SK-N-SH (cell line): ENCODE measurements around the gene PODXL. TPM values are rescaled to one million over a fixed set of nuclear protein-coding genes. Genes with fewer than 3 reads are reported as not detected.
A peak's percentile ranks its signal among the peaks of the same experiment; 100 is the strongest.

ENCODE experiments used
- CTCF ChIA-PET: fragments of 300-600, 350-600 bp; formaldehyde crosslinking; extraction: SDS; loops from one replicate; lab custom pipeline; 2021; lab: Yijun Ruan, JAX
- POLR2A ChIA-PET: fragments of 350-600 bp; sonication (Branson Sonifier 250); formaldehyde crosslinking; extraction: SDS; loops from one replicate; lab custom pipeline; 2020; ENCODE audit warnings: antibody characterized with exemption, inconsistent platforms; lab: Yijun Ruan, JAX
- DNase-seq: peaks from one replicate; pipeline ENCODE4 v3.0.0; 2012
- H2AFZ ChIP-seq: fragments of 200-600 bp; sonication (generic); 2 replicates; pipeline ENCODE4 v1.8.1; 2016; ENCODE audit warnings: antibody characterized with exemption, mild to moderate bottlenecking, low read depth
- H3F3A ChIP-seq: fragments of 200-600 bp; sonication (generic); replicated peaks from 2 replicates; pipeline ENCODE3; 2016; ENCODE audit warnings: antibody characterized with exemption, mild to moderate bottlenecking; ENCODE audit not compliant: insufficient read depth
- H3K27ac ChIP-seq, 2 experiments: fragments of 200-500 bp in 1 of 2; fragments of 200-600 bp in 1 of 2; sonication (Bioruptor generic) in 1 of 2; sonication (generic), shearing (Covaris generic) in 1 of 2; 2 replicates each; pipeline versions ENCODE4 v1.5.1 to v1.6.1; 2014 to 2016; ENCODE audit warnings: low read depth in 2 of 2, inconsistent platforms in 1 of 2, low read length in 1 of 2, mild to moderate bottlenecking in 1 of 2, mixed read lengths in 1 of 2
- H3K27me3 ChIP-seq: fragments of 200-600 bp; sonication (generic), shearing (Covaris generic); 2 replicates; pipeline ENCODE4 v1.6.1; 2016; ENCODE audit warnings: mixed run types; ENCODE audit not compliant: insufficient read depth
- H3K36me3 ChIP-seq, 2 experiments: fragments of 200-500 bp in 1 of 2; fragments of 200-600 bp in 1 of 2; sonication (Bioruptor generic) in 1 of 2; sonication (generic) in 1 of 2; replicated peaks in 1 of 2; 2 replicates each; pipeline versions ENCODE3 to v1.5.1; 2014 to 2016; ENCODE audit warnings: low read length in 1 of 2, mild to moderate bottlenecking in 1 of 2; ENCODE audit not compliant: insufficient read depth in 2 of 2, control insufficient read depth in 1 of 2
- H3K4me1 ChIP-seq, 2 experiments: fragments of 200-500 bp in 1 of 2; fragments of 200-600 bp in 1 of 2; sonication (Bioruptor generic) in 1 of 2; sonication (generic), shearing (Covaris generic) in 1 of 2; 2 replicates each; pipeline versions ENCODE4 v1.5.1 to v1.6.1; 2014 to 2016; ENCODE audit warnings: low read depth in 1 of 2, low read length in 1 of 2, mixed run types in 1 of 2; ENCODE audit not compliant: insufficient read depth in 2 of 2, control insufficient read depth in 1 of 2
- H3K4me2 ChIP-seq: fragments of 200-600 bp; sonication (generic), shearing (Covaris generic); 2 replicates; pipeline ENCODE4 v1.6.1; 2017; ENCODE audit warnings: mixed run types
- H3K4me3 ChIP-seq, 2 experiments: fragments of 200-500 bp in 1 of 2; fragments of 200-600 bp in 1 of 2; sonication (Bioruptor generic) in 1 of 2; sonication (generic), shearing (Covaris generic) in 1 of 2; 2 replicates each; pipeline versions ENCODE4 v1.5.1 to v1.8.1; 2014 to 2016; ENCODE audit warnings: low read depth in 2 of 2, inconsistent platforms in 1 of 2, low read length in 1 of 2, mild to moderate bottlenecking in 1 of 2, mixed read lengths in 1 of 2, moderate library complexity in 1 of 2
- H3K79me2 ChIP-seq: fragments of 200-600 bp; sonication (generic); 2 replicates; pipeline ENCODE4 v1.8.1; 2017; ENCODE audit warnings: mild to moderate bottlenecking; ENCODE audit not compliant: insufficient read depth
- H3K9ac ChIP-seq: fragments of 200-600 bp; sonication (generic); 2 replicates; pipeline ENCODE4 v1.6.1; 2017; ENCODE audit warnings: mixed run types
- H3K9me2 ChIP-seq: fragments of 200-600 bp; sonication (generic); 2 replicates; pipeline ENCODE4 v1.6.1; 2017; ENCODE audit warnings: mixed run types
- H3K9me3 ChIP-seq: fragments of 200-600 bp; sonication (generic); 2 replicates; pipeline ENCODE4 v1.6.1; 2017; ENCODE audit warnings: mixed run types, mild to moderate bottlenecking, moderate library complexity
- H4K20me1 ChIP-seq: fragments of 200-600 bp; sonication (generic); 2 replicates; pipeline ENCODE4 v1.6.1; 2017; ENCODE audit warnings: mild to moderate bottlenecking, mixed run types; ENCODE audit not compliant: insufficient read depth
- CHD2 ChIP-seq: fragments of 150-350 bp; IDR thresholded peaks from 2 replicates; pipeline ENCODE4 v1.6.1; 2018; ENCODE audit warnings: low read length; ENCODE audit not compliant: partially characterized antibody
- ELF1 ChIP-seq: IDR thresholded peaks from 2 replicates; pipeline ENCODE4 v1.4.0; 2012
- EZH2phosphoT487 ChIP-seq: fragments of 200-600 bp; sonication (generic); IDR thresholded peaks from 2 replicates; pipeline ENCODE4 v1.6.1; 2017; ENCODE audit warnings: low read depth, mixed run types, mild to moderate bottlenecking, antibody characterized with exemption, moderate library complexity, borderline replicate concordance
- FOXM1 ChIP-seq: IDR thresholded peaks from 2 replicates; pipeline ENCODE4 v1.4.0; 2012; ENCODE audit warnings: low read depth, mild to moderate bottlenecking
- JUND ChIP-seq: IDR thresholded peaks from 2 replicates; pipeline ENCODE4 v1.4.0; 2012
- MEF2A ChIP-seq: IDR thresholded peaks from 2 replicates; pipeline ENCODE4 v1.4.0; 2012; ENCODE audit warnings: low read depth, borderline replicate concordance
- MXI1 ChIP-seq: IDR thresholded peaks from 2 replicates; pipeline ENCODE4 v1.6.1; 2012; ENCODE audit warnings: mild to moderate bottlenecking, low read depth, low read length, improper control_type of control experiment
- NFIC ChIP-seq: IDR thresholded peaks from 2 replicates; pipeline ENCODE4 v1.4.0; 2012; ENCODE audit warnings: borderline replicate concordance
- NRF1 ChIP-seq: IDR thresholded peaks from 2 replicates; pipeline ENCODE4 v1.6.1; 2012; ENCODE audit warnings: low read depth, mild to moderate bottlenecking, low read length
- POLR2AphosphoS5 ChIP-seq: IDR thresholded peaks from 2 replicates; pipeline ENCODE4 v1.6.1; 2012; ENCODE audit warnings: low read depth, low read length
- RCOR1 ChIP-seq: fragments of 150-350 bp; IDR thresholded peaks from 2 replicates; pipeline ENCODE4 v1.6.1; 2017; ENCODE audit warnings: antibody characterized with exemption, low read length
- RXRA ChIP-seq: IDR thresholded peaks from 2 replicates; pipeline ENCODE4 v1.4.0; 2012; ENCODE audit warnings: low read depth, mild to moderate bottlenecking, borderline replicate concordance
- SMC3 ChIP-seq: IDR thresholded peaks from 2 replicates; pipeline ENCODE4 v1.6.1; 2012; ENCODE audit warnings: low read depth, low read length, improper control_type of control experiment
- TCF12 ChIP-seq: IDR thresholded peaks from 2 replicates; pipeline ENCODE4 v1.4.0; 2012
- TEAD4 ChIP-seq: IDR thresholded peaks from 2 replicates; pipeline ENCODE4 v1.4.0; 2012; ENCODE audit warnings: mild to moderate bottlenecking, borderline replicate concordance; ENCODE audit not compliant: insufficient read depth
- WGBS: methylation state at CpG from one replicate; pipeline ENCODE4 v1.1.6; 2017; ENCODE audit warnings: low lambda C conversion rate; 5-methylcytosine and 5-hydroxymethylcytosine counted together
- polyA plus RNA-seq, 3 experiments: library from polyadenylated mRNA; depleted of rRNA; stranded (reverse); fragments of >200 nt; gene quantifications; 2 replicates each; pipeline ENCODE4 v1.2.3, GENCODE V29; 2012
- TF ChIP-seq, protein P1 (sequence below): IDR thresholded peaks from 2 replicates; pipeline ENCODE4 v1.6.1; 2012; ENCODE audit warnings: mild to moderate bottlenecking, low read depth, low read length, moderate library complexity

Gene PODXL
- polyA plus RNA-seq, 1 of the 3 experiments (the other 2 are of a cell fraction): 76.1 TPM

GRCh38 chr7:131480384-131481315 is 75.8 kb downstream of the PODXL start:
- CTCF ChIA-PET: interaction anchor here (1.4 kb wide), 1 partner anchor 584 kb away, joined by 3 read pairs; no protein-coding TSS in a partner anchor
- Histone ChIP-seq H3K36me3 (peaks cover 47 to 54% of the 10 kb centered on the region in 2 experiments), H3K27ac (peak overlapping the region; percentile 57 to 81), H3K4me2 (peak overlapping the region; percentile 48), H4K20me1 (no peaks in the 10 kb centered on the region), H3K4me3 (no peak overlapping the region), H2AFZ (no peak overlapping the region), H3K4me1 (peaks cover 3 to 17% of the 10 kb centered on the region in 2 experiments; a peak in 3 of 4 replicates), H3K9ac (no peak overlapping the region), H3K79me2 (no peaks in the 10 kb centered on the region), H3K27me3 (no peaks in the 10 kb centered on the region), H3F3A (peaks cover 59% of the 10 kb centered on the region), H3K9me3 (no peaks in the 10 kb centered on the region), H3K9me2 (no peaks in the 10 kb centered on the region)
- 80% methylated on average over 4 of the region's 4 CpGs for WGBS
- TF ChIP-seq JUND (0 out of 2 replicates have a peak, but pooled peaks have one; percentile 8), ELF1 (no peak), RCOR1 (no peak), SMC3 (no peak), NFIC (peak; percentile 32; the same call in 1 of the 2 replicates), TEAD4 (0 out of 2 replicates have a peak, but pooled peaks have one; percentile 15), TCF12 (peak; percentile 31), FOXM1 (no peak), EZH2phosphoT487 (no peak), MEF2A (0 out of 2 replicates have a peak, but pooled peaks have one; percentile 46), MXI1 (no peak), CHD2 (no peak), RXRA (peak; percentile 11; the same call in 1 of the 2 replicates), POLR2AphosphoS5 (no peak), NRF1 (no peak)
- POLR2A ChIA-PET: no interaction called here
- no peak for DNase-seq

GRCh38 chr7:131476740-131477139 is 79.7 kb downstream of the PODXL start:
- ChIA-PET POLR2A (no interaction called here), CTCF (interaction anchor here (1.2 to 1.7 kb wide), 2 partner anchors 16 to 215 kb away, joined by 4 read pairs; no protein-coding TSS in a partner anchor)
- H4K20me1 ChIP-seq: no peaks in the 10 kb centered on the region
- WGBS: 96% methylated on average over 2 of the region's 2 CpGs
- H3K27me3 ChIP-seq: no peaks in the 10 kb centered on the region
- H3K9ac ChIP-seq: no peak overlapping the region
- peaks cover 47% of the 10 kb centered on the region for H3F3A ChIP-seq
- H3K9me3 ChIP-seq: no peaks in the 10 kb centered on the region
- no peak overlapping the region for H3K4me2 ChIP-seq
- no peak overlapping the region for H3K27ac ChIP-seq
- no peak overlapping the region for H3K4me3 ChIP-seq
- H3K79me2 ChIP-seq: no peaks in the 10 kb centered on the region
- no peak for DNase-seq
- peaks cover 3 to 17% of the 10 kb centered on the region in 2 experiments; a peak in 3 of 4 replicates for H3K4me1 ChIP-seq
- H2AFZ ChIP-seq: no peak overlapping the region
- TF ChIP-seq TEAD4: no peak
- TF ChIP-seq RXRA: no peak
- TF ChIP-seq, protein P1, sequence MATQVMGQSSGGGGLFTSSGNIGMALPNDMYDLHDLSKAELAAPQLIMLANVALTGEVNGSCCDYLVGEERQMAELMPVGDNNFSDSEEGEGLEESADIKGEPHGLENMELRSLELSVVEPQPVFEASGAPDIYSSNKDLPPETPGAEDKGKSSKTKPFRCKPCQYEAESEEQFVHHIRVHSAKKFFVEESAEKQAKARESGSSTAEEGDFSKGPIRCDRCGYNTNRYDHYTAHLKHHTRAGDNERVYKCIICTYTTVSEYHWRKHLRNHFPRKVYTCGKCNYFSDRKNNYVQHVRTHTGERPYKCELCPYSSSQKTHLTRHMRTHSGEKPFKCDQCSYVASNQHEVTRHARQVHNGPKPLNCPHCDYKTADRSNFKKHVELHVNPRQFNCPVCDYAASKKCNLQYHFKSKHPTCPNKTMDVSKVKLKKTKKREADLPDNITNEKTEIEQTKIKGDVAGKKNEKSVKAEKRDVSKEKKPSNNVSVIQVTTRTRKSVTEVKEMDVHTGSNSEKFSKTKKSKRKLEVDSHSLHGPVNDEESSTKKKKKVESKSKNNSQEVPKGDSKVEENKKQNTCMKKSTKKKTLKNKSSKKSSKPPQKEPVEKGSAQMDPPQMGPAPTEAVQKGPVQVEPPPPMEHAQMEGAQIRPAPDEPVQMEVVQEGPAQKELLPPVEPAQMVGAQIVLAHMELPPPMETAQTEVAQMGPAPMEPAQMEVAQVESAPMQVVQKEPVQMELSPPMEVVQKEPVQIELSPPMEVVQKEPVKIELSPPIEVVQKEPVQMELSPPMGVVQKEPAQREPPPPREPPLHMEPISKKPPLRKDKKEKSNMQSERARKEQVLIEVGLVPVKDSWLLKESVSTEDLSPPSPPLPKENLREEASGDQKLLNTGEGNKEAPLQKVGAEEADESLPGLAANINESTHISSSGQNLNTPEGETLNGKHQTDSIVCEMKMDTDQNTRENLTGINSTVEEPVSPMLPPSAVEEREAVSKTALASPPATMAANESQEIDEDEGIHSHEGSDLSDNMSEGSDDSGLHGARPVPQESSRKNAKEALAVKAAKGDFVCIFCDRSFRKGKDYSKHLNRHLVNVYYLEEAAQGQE: no peak
- no peak for TF ChIP-seq FOXM1
- no peak for TF ChIP-seq MEF2A
- no peak for TF ChIP-seq NRF1
- no peak for TF ChIP-seq TCF12
- TF ChIP-seq CHD2: no peak
- TF ChIP-seq, all 33 proteins: peak for 0
- Histone ChIP-seq H3K9me2 (no peaks in the 10 kb centered on the region), H3K36me3 (peaks cover 41 to 59% of the 10 kb centered on the region in 2 experiments)
